Measurements from ENCODE around the gene AURKA. TPM values are rescaled to one million over a fixed set of nuclear protein-coding genes. Genes with fewer than 3 reads are reported as not detected.
"Not testable (repeated sequence)": the region's sequence is repeated elsewhere in the genome, so short reads cannot be mapped to it uniquely, and the experiment has no call there.

The AURKA gene
- total RNA-seq, 1 experiment from 2014 or later, result 75.3 TPM

- Mint-ChIP-seq H3K9me3 (ENCODE audit: unreplicated experiment) (no peaks in the 10 kb centered on the region), H3K4me3 (ENCODE audit: unreplicated experiment) (no peak overlapping the region), H3K4me1 (ENCODE audit: insufficient read depth, unreplicated experiment) (no peaks in the 10 kb centered on the region), H3K27ac (ENCODE audit: low read depth, unreplicated experiment) (no peak overlapping the region), H3K27me3 (ENCODE audit: insufficient read depth, unreplicated experiment) (no peaks in the 10 kb centered on the region), H3K36me3 (ENCODE audit: insufficient read depth, unreplicated experiment) (peaks cover 38% of the 10 kb centered on the region)
- ChIA-PET CTCF (interaction anchor here (1.0 to 3.5 kb wide), 4 partner anchors 9 to 167 kb away, joined by 3 to 14 read pairs (median 8); partner anchors contain the start of gene MC3R), POLR2A (interaction anchor here (0.6 to 1.4 kb wide), 4 partner anchors 9 to 740 kb away, joined by 3 to 6 read pairs (median 4); partner anchors contain the start of genes AURKA, CSTF1 and RTF2)
- TF ChIP-seq, protein P1, sequence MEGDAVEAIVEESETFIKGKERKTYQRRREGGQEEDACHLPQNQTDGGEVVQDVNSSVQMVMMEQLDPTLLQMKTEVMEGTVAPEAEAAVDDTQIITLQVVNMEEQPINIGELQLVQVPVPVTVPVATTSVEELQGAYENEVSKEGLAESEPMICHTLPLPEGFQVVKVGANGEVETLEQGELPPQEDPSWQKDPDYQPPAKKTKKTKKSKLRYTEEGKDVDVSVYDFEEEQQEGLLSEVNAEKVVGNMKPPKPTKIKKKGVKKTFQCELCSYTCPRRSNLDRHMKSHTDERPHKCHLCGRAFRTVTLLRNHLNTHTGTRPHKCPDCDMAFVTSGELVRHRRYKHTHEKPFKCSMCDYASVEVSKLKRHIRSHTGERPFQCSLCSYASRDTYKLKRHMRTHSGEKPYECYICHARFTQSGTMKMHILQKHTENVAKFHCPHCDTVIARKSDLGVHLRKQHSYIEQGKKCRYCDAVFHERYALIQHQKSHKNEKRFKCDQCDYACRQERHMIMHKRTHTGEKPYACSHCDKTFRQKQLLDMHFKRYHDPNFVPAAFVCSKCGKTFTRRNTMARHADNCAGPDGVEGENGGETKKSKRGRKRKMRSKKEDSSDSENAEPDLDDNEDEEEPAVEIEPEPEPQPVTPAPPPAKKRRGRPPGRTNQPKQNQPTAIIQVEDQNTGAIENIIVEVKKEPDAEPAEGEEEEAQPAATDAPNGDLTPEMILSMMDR (IDR thresholded peaks at IDR 0.05; ENCODE audit: unreplicated experiment), result no peak
- no peak for DNase-seq (ENCODE audit: unreplicated experiment)
- intact Hi-C loops (cut with micrococcal nuclease), result no loop called here
- no TSS peak for BruUV-seq (replicated peaks)
These were observed 23.1 kb upstream of the AURKA start for GRCh38 chr20:56414842-56415765.

DNA sequence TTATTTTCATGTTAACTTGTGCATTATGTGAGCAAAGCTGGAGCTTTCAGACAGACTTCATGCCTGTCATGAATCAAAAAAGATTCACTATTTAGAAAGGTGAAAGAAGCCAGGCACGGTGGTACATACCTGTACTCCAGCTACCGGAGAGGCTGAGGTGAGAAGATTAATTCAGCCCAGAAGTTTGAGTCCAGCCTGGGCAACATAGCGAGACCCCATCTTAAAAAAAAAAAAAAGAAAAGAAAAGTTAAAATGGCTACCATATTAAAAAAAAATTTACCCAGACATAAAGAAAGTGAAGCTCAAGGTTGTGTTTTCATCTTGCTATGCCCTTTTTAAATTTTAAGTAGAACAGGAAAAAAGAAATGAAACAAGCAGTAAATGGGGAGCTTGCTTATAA is 20.9 kb upstream of the AURKA start:
- Mint-ChIP-seq H3K4me1 (ENCODE audit: insufficient read depth, unreplicated experiment) (no peaks in the 10 kb centered on the region), H3K27ac (ENCODE audit: low read depth, unreplicated experiment) (no peak overlapping the region), H3K36me3 (ENCODE audit: insufficient read depth, unreplicated experiment) (peaks cover 59% of the 10 kb centered on the region), H3K27me3 (ENCODE audit: insufficient read depth, unreplicated experiment) (no peaks in the 10 kb centered on the region), H3K4me3 (ENCODE audit: unreplicated experiment) (no peak overlapping the region), H3K9me3 (ENCODE audit: unreplicated experiment) (no peaks in the 10 kb centered on the region)
- BruUV-seq (replicated peaks), result no TSS peak
- POLR2A ChIA-PET, result interaction anchor here (1.0 to 1.4 kb wide), 2 partner anchors 10 to 30 kb away, joined by 3 to 6 read pairs; no protein-coding TSS in a partner anchor
- DNase-seq (ENCODE audit: unreplicated experiment), result no peak
- CTCF ChIA-PET, result interaction anchor here (0.9 to 1.4 kb wide), 5 partner anchors 11 to 210 kb away, joined by 3 to 5 read pairs (median 4); partner anchors contain the start of gene MC3R
- TF ChIP-seq, protein P1 (IDR thresholded peaks at IDR 0.05; ENCODE audit: unreplicated experiment), result no peak
- intact Hi-C loops (cut with micrococcal nuclease), result no loop called here

- no peaks in the 10 kb centered on the region for H3K27me3 Mint-ChIP-seq (ENCODE audit: insufficient read depth, unreplicated experiment)
- H3K4me3 Mint-ChIP-seq (ENCODE audit: unreplicated experiment), result no peak overlapping the region
- intact Hi-C loops (cut with micrococcal nuclease), result no loop called here
- DNase-seq (ENCODE audit: unreplicated experiment), result no peak
- no peaks in the 10 kb centered on the region for H3K9me3 Mint-ChIP-seq (ENCODE audit: unreplicated experiment)
- no peaks in the 10 kb centered on the region for H3K4me1 Mint-ChIP-seq (ENCODE audit: insufficient read depth, unreplicated experiment)
- no TSS peak for BruUV-seq (replicated peaks)
- H3K27ac Mint-ChIP-seq (ENCODE audit: low read depth, unreplicated experiment), result no peak overlapping the region
- ChIA-PET POLR2A (interaction anchor here (0.9 to 1.1 kb wide), 3 partner anchors 11 to 20 kb away, joined by 3 to 5 read pairs (median 3); partner anchors contain the start of genes AURKA and CSTF1), CTCF (interaction anchor here (0.9 to 1.4 kb wide), 5 partner anchors 11 to 209 kb away, joined by 3 to 5 read pairs (median 4); partner anchors contain the start of gene MC3R)
- TF ChIP-seq, protein P1 (IDR thresholded peaks at IDR 0.05; ENCODE audit: unreplicated experiment), result no peak
- peaks cover 64% of the 10 kb centered on the region for H3K36me3 Mint-ChIP-seq (ENCODE audit: insufficient read depth, unreplicated experiment)
These were observed 20.4 kb upstream of the AURKA start for GRCh38 chr20:56412473-56412790.

GRCh38 chr20:56411759-56412472 is 19.9 kb upstream of the AURKA start, which contains the start of gene CASS4:
CASS4 (plus strand) TSS chr20:56412260; CDS start chr20:56412459, 199 bp downstream.
- H3K9me3 Mint-ChIP-seq (ENCODE audit: unreplicated experiment), result no peaks in the 10 kb centered on the region
- TF ChIP-seq, protein P1 (IDR thresholded peaks at IDR 0.05; ENCODE audit: unreplicated experiment), result no peak
- CTCF ChIA-PET, result interaction anchor here (1.2 to 1.4 kb wide), 4 partner anchors 11 to 165 kb away, joined by 3 to 5 read pairs (median 4); partner anchors contain the start of gene MC3R
- no peaks in the 10 kb centered on the region for H3K4me1 Mint-ChIP-seq (ENCODE audit: insufficient read depth, unreplicated experiment)
- POLR2A ChIA-PET, result interaction anchor here (0.9 to 1.1 kb wide), 3 partner anchors 12 to 20 kb away, joined by 3 to 5 read pairs (median 3); partner anchors contain the start of genes AURKA and CSTF1
- H3K4me3 Mint-ChIP-seq (ENCODE audit: unreplicated experiment), result no peak within 1 kb of the TSS
- H3K27ac Mint-ChIP-seq (ENCODE audit: low read depth, unreplicated experiment), result no peak within 1 kb of the TSS
- no TSS peak for BruUV-seq (replicated peaks)
- H3K27me3 Mint-ChIP-seq (ENCODE audit: insufficient read depth, unreplicated experiment), result no peaks in the 10 kb centered on the region
- H3K36me3 Mint-ChIP-seq (ENCODE audit: insufficient read depth, unreplicated experiment), result peaks cover 69% of the 10 kb centered on the region
- intact Hi-C loops (cut with micrococcal nuclease), result no loop called here
- no peak for DNase-seq (ENCODE audit: unreplicated experiment)

DNA sequence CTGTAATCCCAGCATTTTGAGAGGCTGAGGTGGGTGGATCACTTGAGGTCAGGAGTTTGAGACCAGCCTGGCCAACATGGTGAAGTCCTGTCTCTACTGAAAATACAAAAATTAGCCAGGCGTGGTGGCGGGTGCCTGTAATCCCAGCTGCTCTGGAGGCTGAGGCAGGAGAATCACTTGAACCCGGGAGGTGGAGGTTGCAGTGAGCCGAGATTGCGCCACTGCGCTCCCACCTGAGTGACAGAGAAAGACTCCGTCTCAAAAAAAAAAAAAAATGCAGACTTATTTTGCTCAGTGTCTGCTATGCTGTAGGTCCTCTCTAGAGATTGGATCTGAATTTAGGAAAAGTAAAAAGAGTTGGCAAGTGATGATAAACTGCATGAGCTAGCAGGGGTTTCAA is 19.3 kb upstream of the AURKA start:
- H3K27me3 Mint-ChIP-seq (ENCODE audit: insufficient read depth, unreplicated experiment); H3K4me1 Mint-ChIP-seq (ENCODE audit: insufficient read depth, unreplicated experiment); H3K4me3 Mint-ChIP-seq (ENCODE audit: unreplicated experiment); intact Hi-C loops (cut with micrococcal nuclease); BruUV-seq (replicated peaks); H3K9me3 Mint-ChIP-seq (ENCODE audit: unreplicated experiment); H3K27ac Mint-ChIP-seq (ENCODE audit: low read depth, unreplicated experiment); DNase-seq (ENCODE audit: unreplicated experiment): not testable (repeated sequence)
- peaks cover 75% of the 10 kb centered on the region for H3K36me3 Mint-ChIP-seq (ENCODE audit: insufficient read depth, unreplicated experiment)
- POLR2A ChIA-PET, result interaction anchor here (0.6 to 0.9 kb wide), 2 partner anchors 19 to 52 kb away, joined by 3 to 5 read pairs; partner anchors contain the start of genes AURKA, CSTF1 and FAM210B
- CTCF ChIA-PET, result interaction anchor here (0.6 to 1.2 kb wide), 2 partner anchors 163 to 211 kb away, joined by 3 read pairs; partner anchors contain the start of gene MC3R

Data from MCF 10A (cell line).